ENCODE measurements around the gene USP3.

GRCh38 chr15:63509955-63510940, 5.9 kb downstream of the USP3 start:
- TF ChIP-seq, protein P1, sequence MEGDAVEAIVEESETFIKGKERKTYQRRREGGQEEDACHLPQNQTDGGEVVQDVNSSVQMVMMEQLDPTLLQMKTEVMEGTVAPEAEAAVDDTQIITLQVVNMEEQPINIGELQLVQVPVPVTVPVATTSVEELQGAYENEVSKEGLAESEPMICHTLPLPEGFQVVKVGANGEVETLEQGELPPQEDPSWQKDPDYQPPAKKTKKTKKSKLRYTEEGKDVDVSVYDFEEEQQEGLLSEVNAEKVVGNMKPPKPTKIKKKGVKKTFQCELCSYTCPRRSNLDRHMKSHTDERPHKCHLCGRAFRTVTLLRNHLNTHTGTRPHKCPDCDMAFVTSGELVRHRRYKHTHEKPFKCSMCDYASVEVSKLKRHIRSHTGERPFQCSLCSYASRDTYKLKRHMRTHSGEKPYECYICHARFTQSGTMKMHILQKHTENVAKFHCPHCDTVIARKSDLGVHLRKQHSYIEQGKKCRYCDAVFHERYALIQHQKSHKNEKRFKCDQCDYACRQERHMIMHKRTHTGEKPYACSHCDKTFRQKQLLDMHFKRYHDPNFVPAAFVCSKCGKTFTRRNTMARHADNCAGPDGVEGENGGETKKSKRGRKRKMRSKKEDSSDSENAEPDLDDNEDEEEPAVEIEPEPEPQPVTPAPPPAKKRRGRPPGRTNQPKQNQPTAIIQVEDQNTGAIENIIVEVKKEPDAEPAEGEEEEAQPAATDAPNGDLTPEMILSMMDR (IDR thresholded peaks at IDR 0.05 in 8 of 11, conservative IDR thresholded peaks at IDR 0.05 in 3 of 11), result no peak
- no peak for TF ChIP-seq POLR2A (IDR thresholded peaks at IDR 0.05)
